GM21360 (cell line): ENCODE data around the gene CDC42EP2.

ENCODE experiments used
- ATAC-seq: cut with Tn5 transposase; IDR thresholded peaks from one replicate; pipeline ENCODE4 v1.9.1; 2021; ENCODE audit warnings: mild to moderate bottlenecking, moderate library complexity; ENCODE audit not compliant: unreplicated experiment

The CDC42EP2 gene

DNA sequence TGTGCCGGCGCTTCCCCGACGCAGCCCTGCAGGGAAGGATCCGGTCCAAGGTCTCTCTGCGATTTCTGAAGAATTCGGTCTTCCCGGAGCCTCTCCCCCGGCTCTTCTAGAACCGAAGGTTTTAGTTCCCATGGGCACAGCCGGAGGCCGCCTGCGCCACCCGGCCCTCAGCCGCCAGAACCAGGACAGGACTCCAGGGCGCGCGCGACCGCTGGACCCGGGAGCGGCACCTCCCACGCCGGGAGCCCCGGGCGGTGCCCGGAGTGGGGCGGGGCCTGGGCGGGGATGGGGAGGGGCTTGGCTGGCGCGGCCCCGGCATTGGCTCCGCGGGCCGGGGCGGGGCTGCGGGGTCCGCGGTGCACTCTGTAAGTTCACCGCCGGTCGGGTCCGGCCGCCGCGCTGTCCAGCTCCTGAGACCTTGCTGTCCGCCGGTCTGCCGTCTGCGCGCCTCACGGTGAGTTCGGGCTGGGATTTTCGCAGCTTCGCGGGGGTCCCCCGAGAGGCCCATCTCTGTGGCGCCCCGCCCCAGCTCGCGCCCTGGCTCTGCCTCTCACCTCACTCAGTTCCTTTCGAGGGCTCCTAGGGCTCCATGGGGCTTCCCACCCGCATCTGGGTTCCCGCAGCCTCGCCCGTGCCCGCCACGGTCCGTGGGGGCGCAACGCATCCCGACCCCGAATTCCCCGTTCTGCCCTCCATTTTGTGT lies at the start of gene CDC42EP2:
Gene CDC42EP2, plus strand, starts transcription at position 366 of the 703 bp plus-strand sequence. CDS start 6,033 bp downstream, outside the sequence.
- ATAC-seq: peak; percentile 77

DNA sequence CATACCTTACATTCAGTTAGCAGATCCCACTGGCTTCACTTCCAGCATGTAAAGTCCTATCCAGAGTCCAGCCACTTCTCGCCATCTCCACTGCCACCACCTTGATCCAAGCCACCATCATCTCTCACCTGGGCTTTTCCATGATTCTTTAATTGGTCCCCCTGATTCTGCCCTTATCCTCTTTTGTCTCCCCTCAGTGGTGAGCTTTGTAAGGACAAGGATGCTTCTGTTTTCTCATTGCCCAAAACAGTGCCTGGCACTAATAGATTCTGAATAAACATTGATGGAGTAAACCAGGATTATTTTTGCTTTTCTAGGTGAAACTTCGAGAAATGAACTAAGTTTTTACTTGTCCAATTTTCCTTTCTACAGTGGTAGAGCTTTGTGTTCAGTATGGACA lies 48.5 kb upstream of the CDC42EP2 start:
- no peak for ATAC-seq

DNA sequence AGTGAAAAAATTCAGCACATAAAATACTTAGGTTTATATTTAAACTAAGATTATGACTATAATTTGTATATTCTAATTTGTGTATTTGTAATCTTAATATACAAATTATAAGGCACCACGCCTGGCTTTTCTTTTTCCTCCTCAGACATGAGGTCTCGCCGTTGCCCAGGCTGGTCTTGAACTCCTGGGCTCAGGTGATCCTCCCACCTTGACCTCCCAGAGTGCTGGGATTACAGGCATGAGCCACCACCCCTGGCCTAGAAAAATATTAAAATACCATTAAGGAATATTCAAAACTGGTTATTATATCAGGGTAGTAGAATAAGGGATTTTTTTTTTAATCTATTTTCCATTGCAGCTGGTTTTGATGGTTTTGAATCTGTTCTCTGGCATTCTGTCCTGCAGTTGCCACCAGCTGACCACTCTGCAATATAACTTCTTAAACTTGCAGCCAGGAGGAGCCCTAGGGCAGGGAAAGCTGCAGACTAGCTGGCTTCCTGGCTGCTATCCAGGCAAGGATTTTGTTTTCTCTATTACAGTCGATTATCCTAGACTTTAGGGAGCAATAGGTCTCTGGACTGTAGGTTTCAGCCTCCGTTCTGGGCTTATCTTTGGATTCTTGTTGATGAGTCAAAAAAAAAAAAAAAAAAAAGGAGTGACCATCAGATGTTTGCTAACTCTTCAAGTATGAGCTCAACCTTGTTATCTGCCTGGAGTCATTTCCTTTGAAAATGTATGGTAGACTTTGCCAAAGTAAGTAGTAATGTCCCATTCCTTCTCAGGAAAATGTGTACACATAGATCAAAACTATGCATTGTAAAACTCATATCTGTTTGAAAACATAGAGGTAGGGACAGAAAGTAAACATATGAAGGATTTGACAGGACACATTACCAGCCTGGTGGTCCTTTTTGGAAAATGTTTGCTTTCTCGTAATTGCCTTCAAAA lies 39.7 kb upstream of the CDC42EP2 start:
- no peak for ATAC-seq

DNA sequence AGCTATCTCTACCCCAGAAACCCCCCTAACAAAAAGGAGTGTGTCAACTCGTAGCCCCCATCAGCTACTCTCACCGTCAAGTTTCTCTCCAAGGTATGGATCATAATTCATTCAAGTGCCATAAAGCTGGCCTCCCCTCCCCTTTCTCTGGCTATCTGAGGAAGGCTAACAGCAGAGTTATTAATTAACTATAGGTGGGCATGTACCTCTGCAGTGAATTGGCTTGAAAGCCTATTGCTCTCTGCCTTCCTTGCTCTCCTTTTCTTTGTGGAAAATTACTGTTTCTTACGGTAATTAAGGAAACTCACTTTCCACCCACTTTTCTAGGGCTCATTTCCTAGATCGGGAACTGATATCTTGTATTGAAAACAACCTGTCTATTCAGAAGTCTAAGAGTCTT lies 38.8 kb upstream of the CDC42EP2 start:
- no peak for ATAC-seq

GRCh38 chr11:65277631-65278277 lies 36.9 kb upstream of the CDC42EP2 start:
- ATAC-seq: no peak

- no peak for ATAC-seq
Observed at GRCh38 chr11:65278356-65278755, 36.3 kb upstream of the CDC42EP2 start.

GRCh38 chr11:65279279-65279678 lies 35.4 kb upstream of the CDC42EP2 start:
- no peak for ATAC-seq

GRCh38 chr11:65279741-65280440 lies 34.8 kb upstream of the CDC42EP2 start:
- ATAC-seq: no peak

DNA sequence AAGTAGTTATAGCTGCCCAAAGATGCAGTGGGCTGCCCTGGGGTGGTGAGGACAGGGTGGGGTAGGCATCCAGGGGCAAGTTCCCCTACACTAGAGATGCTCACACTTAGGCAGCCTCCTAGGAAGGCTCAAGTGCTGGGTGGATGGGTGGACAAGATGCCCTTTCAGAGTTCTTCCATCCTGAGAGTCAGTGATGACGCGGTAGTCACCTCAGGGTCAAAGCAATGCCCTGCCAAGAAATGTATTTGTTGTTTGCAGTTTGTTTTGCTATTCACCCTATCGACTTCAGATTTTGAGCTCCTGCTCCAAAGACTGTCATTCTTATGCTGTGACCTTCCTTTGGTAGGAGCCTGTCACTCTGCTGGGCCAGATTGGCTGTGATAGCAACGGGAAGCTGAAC lies 34.0 kb upstream of the CDC42EP2 start:
- no peak for ATAC-seq

GRCh38 chr11:65286686-65287085 lies 28.0 kb upstream of the CDC42EP2 start:
- no peak for ATAC-seq

- ATAC-seq: no peak
Observed at GRCh38 chr11:65287601-65288000, 27.1 kb upstream of the CDC42EP2 start.

DNA sequence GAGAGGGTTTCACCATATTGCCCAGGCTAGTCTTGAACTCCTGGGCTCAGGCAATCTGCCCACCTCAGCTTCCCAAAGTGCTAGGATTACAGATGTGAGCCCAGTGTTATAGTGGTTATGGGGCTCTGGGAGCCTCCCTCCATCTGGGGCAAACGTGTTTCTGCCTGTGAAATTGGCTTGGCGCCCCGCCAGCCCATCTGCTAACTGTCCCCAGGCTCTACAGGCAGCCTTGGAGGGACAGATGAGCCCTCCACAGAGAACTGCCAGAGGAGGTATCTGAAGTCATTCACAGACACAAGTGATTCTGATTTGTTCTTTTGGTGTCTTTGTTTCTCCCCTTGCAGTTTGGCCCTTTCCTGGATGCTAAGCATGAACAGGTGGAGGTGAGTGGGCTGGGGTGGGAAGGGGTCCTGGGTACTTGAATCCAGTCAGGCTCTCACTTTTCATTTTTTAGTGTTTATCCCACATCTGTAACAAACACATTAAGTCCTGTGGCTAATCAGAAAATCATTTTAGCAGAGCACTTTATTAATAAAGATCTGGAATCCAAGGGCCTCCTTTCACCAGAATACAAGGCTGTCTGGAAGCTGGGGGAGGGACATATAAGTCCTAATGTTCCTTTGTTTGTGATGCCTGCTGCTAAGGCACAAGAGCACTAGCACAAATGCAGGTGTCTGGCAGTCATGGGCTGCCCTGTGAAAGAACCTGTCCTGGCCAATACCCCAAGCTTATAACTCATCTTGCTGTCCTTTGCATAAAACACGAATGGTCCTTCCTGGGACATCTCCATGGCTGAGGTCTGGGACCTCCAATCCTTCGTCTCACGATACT lies 25.7 kb upstream of the CDC42EP2 start:
- ATAC-seq: no peak

GRCh38 chr11:65290448-65291165 lies 24.1 kb upstream of the CDC42EP2 start:
- no peak for ATAC-seq

- no peak for ATAC-seq
Observed at GRCh38 chr11:65291613-65292012, 23.1 kb upstream of the CDC42EP2 start.

DNA sequence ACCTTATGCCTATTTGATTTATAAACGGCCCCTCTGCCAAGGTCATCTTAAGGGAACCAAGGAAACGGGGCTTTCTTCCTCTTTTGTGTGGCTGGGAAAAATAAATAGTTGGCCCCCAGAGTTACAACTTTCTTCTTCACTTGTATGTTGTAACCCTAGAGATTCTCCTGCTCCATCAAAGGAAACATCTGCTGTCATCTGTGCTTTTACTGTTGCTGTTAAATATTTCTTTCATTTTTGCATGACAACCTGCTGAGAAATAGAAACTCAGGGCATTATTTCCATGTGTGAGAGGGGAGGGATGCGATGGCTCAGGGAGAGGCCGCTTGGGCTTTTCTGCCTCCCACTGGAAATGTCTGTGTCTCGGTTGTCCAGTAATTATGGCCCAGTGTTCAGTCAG lies 21.8 kb upstream of the CDC42EP2 start:
- no peak for ATAC-seq

- no peak for ATAC-seq
Observed at GRCh38 chr11:65293909-65294381, 20.7 kb upstream of the CDC42EP2 start.

GRCh38 chr11:65295001-65295400 lies 19.7 kb upstream of the CDC42EP2 start:
- no peak for ATAC-seq

GRCh38 chr11:65295571-65296341 lies 18.9 kb upstream of the CDC42EP2 start:
- ATAC-seq: no peak
